ENCODE measurements around the gene SH3PXD2A.

DNA sequence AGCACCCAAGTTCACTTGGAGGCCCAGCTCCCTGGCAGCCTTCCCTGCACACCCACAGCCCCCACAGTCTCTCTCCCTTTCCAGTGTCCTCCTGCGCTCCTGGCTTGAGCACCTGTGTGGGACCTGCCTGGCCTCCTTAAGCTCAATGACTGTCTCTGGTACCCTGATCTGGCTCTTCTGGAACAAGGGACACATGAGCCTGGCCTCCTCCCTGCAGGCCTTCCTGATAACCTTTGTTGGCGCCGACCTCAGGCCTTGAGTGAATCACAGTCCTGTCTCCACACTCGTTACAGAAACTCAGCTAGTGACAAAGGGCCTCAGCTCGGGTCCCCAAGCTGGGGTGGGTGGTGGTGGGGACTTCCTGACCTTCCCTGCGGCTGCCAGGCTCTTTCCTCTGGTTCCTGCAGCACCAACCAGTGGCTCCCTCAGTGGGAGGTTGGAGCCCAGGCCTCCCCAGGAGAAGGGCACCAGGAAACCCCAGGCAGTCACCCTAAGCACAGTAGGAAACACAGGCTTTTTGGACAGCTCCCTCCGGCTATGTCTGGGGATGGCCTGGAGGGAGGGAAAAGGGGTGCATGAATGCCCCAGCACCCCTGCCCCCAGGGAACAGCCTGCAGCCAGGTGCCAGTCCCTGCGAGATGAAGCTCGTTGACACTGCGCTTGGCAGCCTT, 147.3 kb downstream of the SH3PXD2A start:
- no peak for TF ChIP-seq BHLHE40 (IDR thresholded peaks at IDR 0.05; ENCODE audit: low read depth, low read length)
- TF ChIP-seq POLR2A (IDR thresholded peaks at IDR 0.05; ENCODE audit: low read depth, low read length), result no peak
